ENCODE data around the gene TLR9.

TLR9 gene

DNA sequence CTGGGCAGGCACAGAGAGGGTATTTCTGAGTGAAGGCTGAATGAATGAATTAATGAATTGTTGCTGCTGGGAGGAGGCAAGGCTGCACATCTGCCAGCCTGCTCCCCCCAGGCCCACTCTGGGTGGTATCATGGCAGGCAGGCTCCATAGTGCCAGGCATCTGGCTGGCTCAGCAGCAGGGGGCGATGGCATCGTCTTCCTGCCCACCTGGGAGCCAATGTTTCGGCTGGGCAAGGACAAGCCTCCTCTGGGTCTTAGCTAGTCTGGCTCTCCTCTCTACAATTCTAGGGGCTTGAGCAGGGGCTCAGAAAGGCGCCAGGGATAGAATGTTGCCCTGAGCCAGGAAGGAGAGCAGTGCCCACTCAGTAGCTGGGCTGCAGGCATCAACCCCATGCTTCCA is 1.7 kb upstream of the TLR9 start:
- TF ChIP-seq, protein P1, sequence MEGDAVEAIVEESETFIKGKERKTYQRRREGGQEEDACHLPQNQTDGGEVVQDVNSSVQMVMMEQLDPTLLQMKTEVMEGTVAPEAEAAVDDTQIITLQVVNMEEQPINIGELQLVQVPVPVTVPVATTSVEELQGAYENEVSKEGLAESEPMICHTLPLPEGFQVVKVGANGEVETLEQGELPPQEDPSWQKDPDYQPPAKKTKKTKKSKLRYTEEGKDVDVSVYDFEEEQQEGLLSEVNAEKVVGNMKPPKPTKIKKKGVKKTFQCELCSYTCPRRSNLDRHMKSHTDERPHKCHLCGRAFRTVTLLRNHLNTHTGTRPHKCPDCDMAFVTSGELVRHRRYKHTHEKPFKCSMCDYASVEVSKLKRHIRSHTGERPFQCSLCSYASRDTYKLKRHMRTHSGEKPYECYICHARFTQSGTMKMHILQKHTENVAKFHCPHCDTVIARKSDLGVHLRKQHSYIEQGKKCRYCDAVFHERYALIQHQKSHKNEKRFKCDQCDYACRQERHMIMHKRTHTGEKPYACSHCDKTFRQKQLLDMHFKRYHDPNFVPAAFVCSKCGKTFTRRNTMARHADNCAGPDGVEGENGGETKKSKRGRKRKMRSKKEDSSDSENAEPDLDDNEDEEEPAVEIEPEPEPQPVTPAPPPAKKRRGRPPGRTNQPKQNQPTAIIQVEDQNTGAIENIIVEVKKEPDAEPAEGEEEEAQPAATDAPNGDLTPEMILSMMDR (conservative IDR thresholded peaks at IDR 0.05; ENCODE audit: low read depth, low read length) = no peak
- H3K79me2 ChIP-seq (ENCODE audit: insufficient read depth, low read depth) = no peaks in the 10 kb centered on the region
- H3K36me3 ChIP-seq (ENCODE audit: insufficient read depth) = no peaks in the 10 kb centered on the region
- H3K27ac ChIP-seq = peak overlapping the region; percentile 67; the same call in 1 of the 2 replicates
- no peak overlapping the region for H3K4me3 ChIP-seq (IDR thresholded peaks at IDR 0.05; ENCODE audit: insufficient read depth, low read depth, low read length)
- H3K27me3 ChIP-seq (ENCODE audit: insufficient read depth, low read depth) = no peaks in the 10 kb centered on the region
- peaks cover 20% of the 10 kb centered on the region for H3K4me1 ChIP-seq (ENCODE audit: low read depth, poor library complexity, severe bottlenecking)
- H2AFZ ChIP-seq (ENCODE audit: low read depth) = no peak overlapping the region
- H4K20me1 ChIP-seq (ENCODE audit: insufficient read depth) = no peaks in the 10 kb centered on the region
- no peak overlapping the region for H3K9ac ChIP-seq
- no peak overlapping the region for H3K4me2 ChIP-seq

DNA sequence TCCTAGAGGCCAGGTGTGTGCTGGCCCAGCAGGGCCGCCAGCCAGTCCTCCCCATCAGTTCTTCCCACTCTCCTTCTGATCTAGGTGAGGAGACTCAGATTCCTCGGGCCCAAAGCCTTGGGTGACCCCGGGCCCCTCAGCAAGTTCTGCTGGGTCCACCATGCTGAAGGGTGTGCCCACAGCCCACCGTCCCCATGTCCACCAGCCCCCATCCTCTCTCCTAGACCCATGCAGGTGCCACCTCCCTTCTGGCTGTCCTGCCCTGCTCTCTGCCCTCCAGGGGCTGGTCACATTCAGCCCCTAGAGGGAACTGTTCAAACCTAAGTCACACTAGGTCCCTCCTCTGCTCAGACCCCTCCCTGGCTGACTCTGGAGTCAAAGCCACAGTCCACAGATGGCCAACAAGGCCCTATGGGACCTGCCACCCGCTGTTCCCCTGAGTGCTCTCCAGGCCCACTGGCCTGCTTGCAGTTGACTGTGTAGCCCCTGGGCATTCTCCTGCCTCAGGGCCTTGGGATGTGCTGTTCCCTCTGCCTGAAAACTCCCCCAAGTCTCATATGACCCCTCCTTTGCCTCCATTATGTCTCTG is 878 bp upstream of the TLR9 start:
- peak overlapping the region; percentile 36; the same call in 1 of the 2 replicates for H3K4me2 ChIP-seq
- no peaks in the 10 kb centered on the region for H3K36me3 ChIP-seq (ENCODE audit: insufficient read depth)
- TF ChIP-seq, protein P1 (conservative IDR thresholded peaks at IDR 0.05; ENCODE audit: low read depth, low read length) = no peak
- H3K4me1 ChIP-seq (ENCODE audit: low read depth, poor library complexity, severe bottlenecking) = peaks cover 20% of the 10 kb centered on the region
- H3K27ac ChIP-seq = peak overlapping the region; percentile 67
- no peaks in the 10 kb centered on the region for H3K27me3 ChIP-seq (ENCODE audit: insufficient read depth, low read depth)
- no peak overlapping the region; the same call in 1 of the 2 replicates for H3K9ac ChIP-seq
- H3K4me3 ChIP-seq (IDR thresholded peaks at IDR 0.05; ENCODE audit: insufficient read depth, low read depth, low read length) = no peak overlapping the region
- H4K20me1 ChIP-seq (ENCODE audit: insufficient read depth) = no peaks in the 10 kb centered on the region
- no peaks in the 10 kb centered on the region for H3K79me2 ChIP-seq (ENCODE audit: insufficient read depth, low read depth)
- H2AFZ ChIP-seq (ENCODE audit: low read depth) = peak overlapping the region; percentile 22; the same call in 1 of the 2 replicates

DNA sequence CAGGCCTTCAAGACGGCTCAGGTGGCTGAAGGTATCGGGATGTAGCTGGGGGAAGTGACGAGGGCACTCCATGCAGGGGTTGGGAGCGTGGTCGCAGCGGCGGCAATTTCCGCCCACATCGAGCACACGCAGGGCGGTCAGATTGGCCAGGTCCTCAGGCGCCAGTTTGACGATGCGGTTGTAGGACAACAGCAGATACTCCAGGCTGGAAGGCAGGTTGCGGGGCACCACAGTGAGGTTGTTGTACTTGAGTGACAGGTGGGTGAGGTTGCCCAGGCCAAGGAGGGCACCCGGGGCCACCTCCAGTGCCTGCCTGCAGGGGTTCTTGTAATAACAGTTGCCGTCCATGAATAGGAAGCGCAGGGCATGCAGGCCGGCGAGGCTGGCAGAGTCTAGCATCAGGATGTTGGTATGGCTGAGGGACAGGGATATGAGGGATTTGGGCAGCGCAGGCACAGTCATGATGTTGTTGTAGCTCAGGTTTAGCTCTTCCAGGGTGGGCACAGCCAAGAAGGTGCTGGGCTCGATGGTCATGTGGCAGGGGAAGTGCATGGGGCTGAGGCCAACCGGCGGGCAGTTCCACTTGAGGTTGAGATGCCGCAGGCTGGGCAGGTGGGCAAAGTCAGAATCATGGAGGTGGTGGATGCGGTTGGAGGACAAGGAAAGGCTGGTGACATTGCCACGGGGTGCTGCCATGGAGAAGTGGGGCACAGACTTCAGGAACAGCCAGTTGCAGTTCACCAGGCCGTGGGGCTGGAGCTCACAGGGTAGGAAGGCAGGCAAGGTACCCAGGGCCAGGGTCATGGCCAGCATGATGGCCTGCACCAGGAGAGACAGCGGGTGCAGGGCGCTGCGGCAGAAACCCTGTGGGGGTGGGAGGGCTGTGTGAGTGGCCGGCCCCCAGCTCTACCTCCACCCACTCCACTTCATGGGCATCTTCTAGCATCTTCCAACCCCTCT is 1.7 kb downstream of the TLR9 start:
- Histone ChIP-seq H3K4me2 (no peak overlapping the region), H3K27me3 (ENCODE audit: insufficient read depth, low read depth) (no peaks in the 10 kb centered on the region), H3K27ac (no peak overlapping the region), H3K79me2 (ENCODE audit: insufficient read depth, low read depth) (no peaks in the 10 kb centered on the region), H3K36me3 (ENCODE audit: insufficient read depth) (no peaks in the 10 kb centered on the region), H2AFZ (ENCODE audit: low read depth) (no peak overlapping the region), H3K4me1 (ENCODE audit: low read depth, poor library complexity, severe bottlenecking) (peaks cover 25% of the 10 kb centered on the region), H3K9ac (no peak overlapping the region), H4K20me1 (ENCODE audit: insufficient read depth) (no peaks in the 10 kb centered on the region), H3K4me3 (IDR thresholded peaks at IDR 0.05; ENCODE audit: insufficient read depth, low read depth, low read length) (no peak overlapping the region)
- TF ChIP-seq, protein P1 (conservative IDR thresholded peaks at IDR 0.05; ENCODE audit: low read depth, low read length) = no peak

DNA sequence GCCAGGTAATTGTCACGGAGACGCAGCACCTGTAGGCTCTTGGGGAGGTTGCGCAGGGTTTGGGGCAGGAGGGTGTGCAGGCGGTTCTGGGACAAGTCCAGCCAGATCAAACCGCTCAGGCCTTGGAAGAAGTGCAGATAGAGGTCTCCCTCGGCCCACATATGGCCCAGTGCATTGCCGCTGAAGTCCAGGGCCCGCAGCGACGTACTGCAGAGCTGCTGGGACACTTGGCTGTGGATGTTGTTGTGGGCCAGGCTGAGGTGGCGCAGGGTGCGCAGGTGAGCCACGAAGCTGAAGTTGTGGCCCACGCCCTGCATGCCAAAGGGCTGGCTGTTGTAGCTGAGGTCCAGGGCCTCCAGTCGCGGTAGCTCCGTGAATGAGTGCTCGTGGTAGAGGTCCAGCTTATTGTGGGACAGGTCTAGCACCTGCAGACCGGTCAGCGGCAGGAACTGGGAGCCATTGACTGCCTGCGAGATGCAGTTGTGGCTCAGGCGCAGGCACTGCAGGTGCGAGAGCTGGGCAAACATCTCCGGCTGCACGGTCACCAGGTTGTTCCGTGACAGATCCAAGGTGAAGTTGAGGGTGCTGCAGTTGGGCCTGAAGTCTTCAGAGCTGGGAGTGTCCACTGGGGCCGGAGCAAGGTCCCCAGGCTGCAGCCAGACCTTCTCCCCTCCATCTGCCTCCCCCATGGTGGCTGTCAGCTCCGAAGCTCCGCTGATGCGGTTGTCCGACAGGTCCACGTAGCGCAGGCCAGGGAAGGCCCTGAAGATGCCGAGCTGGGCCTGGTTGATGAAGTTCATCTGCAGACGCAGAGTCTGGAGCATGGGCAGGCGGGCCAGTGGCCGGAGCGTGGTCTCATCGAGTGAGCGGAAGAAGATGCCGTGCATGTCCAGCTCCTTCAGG is 2.9 kb downstream of the TLR9 start:
- Histone ChIP-seq H3K36me3 (ENCODE audit: insufficient read depth) (no peaks in the 10 kb centered on the region), H2AFZ (ENCODE audit: low read depth) (no peak overlapping the region), H3K4me3 (IDR thresholded peaks at IDR 0.05; ENCODE audit: insufficient read depth, low read depth, low read length) (no peak overlapping the region), H3K4me2 (no peak overlapping the region), H3K27me3 (ENCODE audit: insufficient read depth, low read depth) (no peaks in the 10 kb centered on the region), H3K27ac (no peak overlapping the region), H4K20me1 (ENCODE audit: insufficient read depth) (no peaks in the 10 kb centered on the region), H3K4me1 (ENCODE audit: low read depth, poor library complexity, severe bottlenecking) (peaks cover 25% of the 10 kb centered on the region), H3K79me2 (ENCODE audit: insufficient read depth, low read depth) (no peaks in the 10 kb centered on the region), H3K9ac (no peak overlapping the region)
- TF ChIP-seq, protein P1 (conservative IDR thresholded peaks at IDR 0.05; ENCODE audit: low read depth, low read length) = no peak

All from KMS-11 (cell line).